Activated T-cell treated with anti-CD3 and anti-CD28 coated beads, Interleukin-2, amount 50 U/mL, for 24 hours (primary cell): ENCODE results near the gene TAS2R3.

Experiments
- DNase-seq: peaks from one replicate; pipeline ENCODE4 v3.0.0-alpha.2; 2020
- H3K27ac Mint-ChIP-seq: 2 replicates; pipeline ENCODE4 v1.8.0; 2020; ENCODE audit warnings: mild to moderate bottlenecking, mixed read lengths
- H3K27me3 Mint-ChIP-seq: 2 replicates; pipeline ENCODE4 v1.8.0; 2020; ENCODE audit warnings: mixed read lengths
- H3K36me3 Mint-ChIP-seq: 2 replicates; pipeline ENCODE4 v1.8.0; 2020; ENCODE audit warnings: low read depth, mixed read lengths
- H3K4me1 Mint-ChIP-seq: 2 replicates; pipeline ENCODE4 v1.8.0; 2020; ENCODE audit warnings: low read depth, mixed read lengths
- H3K4me3 Mint-ChIP-seq: 2 replicates; pipeline ENCODE4 v1.8.0; 2020; ENCODE audit warnings: mild to moderate bottlenecking, moderate library complexity, mixed read lengths
- H3K9me3 Mint-ChIP-seq: 2 replicates; pipeline ENCODE4 v1.8.0; 2020; ENCODE audit warnings: mixed read lengths

TAS2R3 gene

GRCh38 chr7:141763797-141764196 is at the start of gene TAS2R3:
TSS of gene TAS2R3 (plus strand) at chr7:141764097. CDS start at chr7:141764159, 62 bp downstream.
- Mint-ChIP-seq H3K9me3 (no peaks in the 10 kb centered on the region), H3K27me3 (no peaks in the 10 kb centered on the region), H3K4me3 (no peak within 1 kb of the TSS), H3K36me3 (peaks cover 95% of the 10 kb centered on the region), H3K4me1 (peaks cover 2% of the 10 kb centered on the region), H3K27ac (peak within 1 kb of the TSS; percentile 29)
- DNase-seq = no peak

GRCh38 chr7:141714571-141714970 is 49.3 kb upstream of the TAS2R3 start:
- H3K4me3 Mint-ChIP-seq = no peak overlapping the region
- no peak for DNase-seq
- H3K27ac Mint-ChIP-seq = no peak overlapping the region
- no peaks in the 10 kb centered on the region for H3K9me3 Mint-ChIP-seq
- no peaks in the 10 kb centered on the region for H3K27me3 Mint-ChIP-seq
- H3K36me3 Mint-ChIP-seq = no peaks in the 10 kb centered on the region
- H3K4me1 Mint-ChIP-seq = peaks cover 4% of the 10 kb centered on the region

GRCh38 chr7:141715018-141715417 is 48.9 kb upstream of the TAS2R3 start:
- no peak for DNase-seq
- H3K4me1 Mint-ChIP-seq = peaks cover 4% of the 10 kb centered on the region
- H3K27me3 Mint-ChIP-seq = no peaks in the 10 kb centered on the region
- no peak overlapping the region for H3K27ac Mint-ChIP-seq
- H3K36me3 Mint-ChIP-seq = no peaks in the 10 kb centered on the region
- H3K9me3 Mint-ChIP-seq = no peaks in the 10 kb centered on the region
- no peak overlapping the region for H3K4me3 Mint-ChIP-seq

GRCh38 chr7:141715794-141716689 is 47.9 kb upstream of the TAS2R3 start:
- Mint-ChIP-seq H3K27me3 (no peaks in the 10 kb centered on the region), H3K9me3 (no peaks in the 10 kb centered on the region), H3K27ac (no peak overlapping the region), H3K36me3 (no peaks in the 10 kb centered on the region), H3K4me1 (peaks cover 4% of the 10 kb centered on the region), H3K4me3 (no peak overlapping the region)
- no peak for DNase-seq

GRCh38 chr7:141717450-141717849 is 46.4 kb upstream of the TAS2R3 start:
- Mint-ChIP-seq H3K4me1 (no peaks in the 10 kb centered on the region), H3K9me3 (no peaks in the 10 kb centered on the region), H3K27ac (no peak overlapping the region), H3K4me3 (no peak overlapping the region), H3K36me3 (no peaks in the 10 kb centered on the region), H3K27me3 (no peaks in the 10 kb centered on the region)
- DNase-seq = no peak

- no peaks in the 10 kb centered on the region for H3K27me3 Mint-ChIP-seq
- H3K36me3 Mint-ChIP-seq = no peaks in the 10 kb centered on the region
- DNase-seq = no peak
- H3K9me3 Mint-ChIP-seq = no peaks in the 10 kb centered on the region
- H3K4me1 Mint-ChIP-seq = no peaks in the 10 kb centered on the region
- no peak overlapping the region for H3K27ac Mint-ChIP-seq
- H3K4me3 Mint-ChIP-seq = no peak overlapping the region
Observed at GRCh38 chr7:141722529-141722928, 41.4 kb upstream of the TAS2R3 start.

GRCh38 chr7:141729020-141729419 is 34.9 kb upstream of the TAS2R3 start:
- no peak overlapping the region for H3K27ac Mint-ChIP-seq

GRCh38 chr7:141731476-141732149 is 32.3 kb upstream of the TAS2R3 start:
- Mint-ChIP-seq H3K36me3 (no peaks in the 10 kb centered on the region), H3K27ac (no peak overlapping the region), H3K27me3 (no peaks in the 10 kb centered on the region), H3K4me1 (peaks cover under 1% of the 10 kb centered on the region), H3K4me3 (no peak overlapping the region), H3K9me3 (no peaks in the 10 kb centered on the region)
- DNase-seq = no peak

More at GRCh38 chr7:141729020-141729419, 34.9 kb upstream of the TAS2R3 start:
- H3K36me3 Mint-ChIP-seq = no peaks in the 10 kb centered on the region
- no peaks in the 10 kb centered on the region for H3K4me1 Mint-ChIP-seq
- no peak overlapping the region for H3K4me3 Mint-ChIP-seq
- H3K9me3 Mint-ChIP-seq = no peaks in the 10 kb centered on the region
- H3K27me3 Mint-ChIP-seq = no peaks in the 10 kb centered on the region
- no peak for DNase-seq

GRCh38 chr7:141737118-141737835 is 26.6 kb upstream of the TAS2R3 start:
- peaks cover 46% of the 10 kb centered on the region for H3K36me3 Mint-ChIP-seq
- peak; percentile 34 for DNase-seq
- no peaks in the 10 kb centered on the region for H3K9me3 Mint-ChIP-seq
- no peaks in the 10 kb centered on the region for H3K27me3 Mint-ChIP-seq
- H3K4me3 Mint-ChIP-seq = peak overlapping the region; percentile 99
- H3K27ac Mint-ChIP-seq = peak overlapping the region; percentile 99
- H3K4me1 Mint-ChIP-seq = peaks cover 37% of the 10 kb centered on the region

- no peaks in the 10 kb centered on the region for H3K27me3 Mint-ChIP-seq
- peaks cover 42% of the 10 kb centered on the region for H3K4me1 Mint-ChIP-seq
- peak within 1 kb of the TSS; percentile 99 for H3K27ac Mint-ChIP-seq
- peak; percentile 92 for DNase-seq
- peaks cover 54% of the 10 kb centered on the region for H3K36me3 Mint-ChIP-seq
- peak within 1 kb of the TSS; percentile 99 for H3K4me3 Mint-ChIP-seq
- H3K9me3 Mint-ChIP-seq = no peaks in the 10 kb centered on the region
Observed at GRCh38 chr7:141737836-141738591, 25.9 kb upstream of the TAS2R3 start, which contains the start of gene SSBP1. TSS of gene SSBP1 (plus strand) at chr7:141738358. CDS start at chr7:141739167, 809 bp downstream.

- H3K27ac Mint-ChIP-seq = peak overlapping the region; percentile 99
- no peaks in the 10 kb centered on the region for H3K27me3 Mint-ChIP-seq
- H3K36me3 Mint-ChIP-seq = peaks cover 60% of the 10 kb centered on the region
- H3K4me3 Mint-ChIP-seq = peak overlapping the region; percentile 99
- H3K4me1 Mint-ChIP-seq = peaks cover 46% of the 10 kb centered on the region
- DNase-seq = no peak
- no peaks in the 10 kb centered on the region for H3K9me3 Mint-ChIP-seq
Observed at GRCh38 chr7:141738592-141739013, 25.3 kb upstream of the TAS2R3 start.

- H3K9me3 Mint-ChIP-seq = no peaks in the 10 kb centered on the region
- H3K36me3 Mint-ChIP-seq = peaks cover 66% of the 10 kb centered on the region
- H3K27ac Mint-ChIP-seq = peak overlapping the region; percentile 99
- DNase-seq = no peak
- no peaks in the 10 kb centered on the region for H3K27me3 Mint-ChIP-seq
- H3K4me3 Mint-ChIP-seq = peak overlapping the region; percentile 99
- H3K4me1 Mint-ChIP-seq = peaks cover 52% of the 10 kb centered on the region
Observed at GRCh38 chr7:141739250-141739649, 24.6 kb upstream of the TAS2R3 start.

GRCh38 chr7:141742229-141742628 is 21.7 kb upstream of the TAS2R3 start:
- Mint-ChIP-seq H3K4me1 (peaks cover 53% of the 10 kb centered on the region), H3K36me3 (peaks cover 93% of the 10 kb centered on the region), H3K9me3 (no peaks in the 10 kb centered on the region), H3K4me3 (no peak overlapping the region), H3K27ac (peak overlapping the region; percentile 85), H3K27me3 (no peaks in the 10 kb centered on the region)
- no peak for DNase-seq

- no peak for DNase-seq
- no peak overlapping the region for H3K27ac Mint-ChIP-seq
- H3K4me1 Mint-ChIP-seq = peaks cover 48% of the 10 kb centered on the region
- H3K27me3 Mint-ChIP-seq = no peaks in the 10 kb centered on the region
- peaks cover 93% of the 10 kb centered on the region for H3K36me3 Mint-ChIP-seq
- no peak overlapping the region for H3K4me3 Mint-ChIP-seq
- H3K9me3 Mint-ChIP-seq = no peaks in the 10 kb centered on the region
Observed at GRCh38 chr7:141744131-141744530, 19.8 kb upstream of the TAS2R3 start.
